Keratinocyte (primary cell): ENCODE results near the gene CHMP2A. TPM values are rescaled to one million over a fixed set of nuclear protein-coding genes. Genes with fewer than 3 reads are reported as not detected.

Experiments
- DNase-seq: peaks from one replicate; pipeline ENCODE4 v3.0.0-alpha.2; 2011; ENCODE audit warnings: low read depth, missing footprints, low spot score
- FAIRE-seq: peaks from 2 replicates; lab custom pipeline; 2011; peaks lifted over from hg19 to GRCh38; lab: Jason Lieb, UNC
- H2AFZ ChIP-seq: 2 replicates; pipeline ENCODE4 v1.6.0; 2012; ENCODE audit warnings: low read length, control low read depth, inconsistent platforms; ENCODE audit not compliant: control insufficient read depth
- H3K27ac ChIP-seq: 2 replicates; pipeline ENCODE4 v1.5.1; 2011; ENCODE audit warnings: low read length; ENCODE audit not compliant: control insufficient read depth, insufficient read depth
- H3K27me3 ChIP-seq: 3 replicates; pipeline ENCODE4 v1.6.0; 2011; ENCODE audit warnings: low read length; ENCODE audit not compliant: control insufficient read depth, insufficient read depth; ENCODE audit errors: extremely low read depth
- H3K36me3 ChIP-seq, 2 experiments: 2 replicates in 1 of 2; 3 replicates in 1 of 2; pipeline ENCODE4 v1.5.1; 2011; ENCODE audit warnings: low read length in 2 of 2, mild to moderate bottlenecking in 1 of 2; ENCODE audit not compliant: control insufficient read depth in 2 of 2, insufficient read depth in 2 of 2; ENCODE audit errors: extremely low read depth in 1 of 2
- H3K4me1 ChIP-seq: 3 replicates; pipeline ENCODE4 v1.5.1; 2011; ENCODE audit warnings: low read length; ENCODE audit not compliant: control insufficient read depth, insufficient read depth; ENCODE audit errors: extremely low read depth
- H3K4me2 ChIP-seq: 3 replicates; pipeline ENCODE4 v1.6.0; 2011; ENCODE audit warnings: low read depth, low read length; ENCODE audit not compliant: control insufficient read depth, insufficient read depth; ENCODE audit errors: extremely low read depth
- H3K4me3 ChIP-seq, 3 experiments: fragments of 200-600 bp in 1 of 3; sonication (generic) in 1 of 3; 2 replicates in 2 of 3; 3 replicates in 1 of 3; pipeline ENCODE4 v1.5.1; 2011 to 2016; ENCODE audit warnings: low read length in 3 of 3, mild to moderate bottlenecking in 3 of 3, control low read depth in 2 of 3, inconsistent platforms in 1 of 3, low read depth in 1 of 3, mixed read lengths in 1 of 3, mixed run types in 1 of 3, moderate library complexity in 1 of 3; ENCODE audit not compliant: control insufficient read depth in 2 of 3, insufficient read depth in 2 of 3; ENCODE audit errors: extremely low read depth in 1 of 3
- H3K79me2 ChIP-seq: 2 replicates; pipeline ENCODE4 v1.6.0; 2012; ENCODE audit warnings: low read length; ENCODE audit not compliant: control insufficient read depth, insufficient read depth
- H3K9ac ChIP-seq: 3 replicates; pipeline ENCODE4 v1.6.0; 2011; ENCODE audit warnings: low read length; ENCODE audit not compliant: control insufficient read depth, insufficient read depth; ENCODE audit errors: extremely low read depth
- H3K9me1 ChIP-seq: 3 replicates; pipeline ENCODE4 v1.6.0; 2011; ENCODE audit warnings: low read length; ENCODE audit not compliant: control insufficient read depth, insufficient read depth; ENCODE audit errors: extremely low read depth
- H3K9me3 ChIP-seq: 2 replicates; pipeline ENCODE4 v1.5.1; 2012; ENCODE audit warnings: low read depth, low read length; ENCODE audit not compliant: control insufficient read depth
- H4K20me1 ChIP-seq: 3 replicates; pipeline ENCODE4 v1.6.0; 2011; ENCODE audit warnings: low read length; ENCODE audit not compliant: control insufficient read depth, insufficient read depth; ENCODE audit errors: extremely low read depth
- EZH2 ChIP-seq: IDR thresholded peaks from one replicate; pipeline ENCODE4 v1.6.1; 2012; ENCODE audit warnings: inconsistent platforms, mild to moderate bottlenecking, low read length, moderate library complexity
- dilution Hi-C: fragments of 300-500 bp; cut with MboI; formaldehyde crosslinking; loops from one replicate; pipeline ENCODE4 v1.7.0; 2020; ENCODE audit warnings: low sequenced_read_pairs; ENCODE audit not compliant: extremely low pct_ligation_motif_present
- polyA plus RNA-seq, 5 experiments: library from polyadenylated mRNA; depleted of rRNA in 3 of 5; stranded (reverse) in 3 of 5; stranded (forward) in 1 of 5; unstranded in 1 of 5; fragments of >200 nt; gene quantifications; 1 replicate in 1 of 5; 2 replicates in 3 of 5; 3 replicates in 1 of 5; pipeline versions ENCODE4 v1.2.1 to v1.2.3, GENCODE V29; 2011 to 2012; ENCODE audit warnings: missing spikeins in 2 of 5, low read depth in 1 of 5, low replicate concordance in 1 of 5
- TF ChIP-seq, protein P1 (sequence below), 3 experiments: IDR thresholded peaks in 1 of 3; conservative IDR thresholded peaks in 1 of 3; optimal IDR thresholded peaks in 1 of 3; 2 replicates in 2 of 3; 3 replicates in 1 of 3; pipeline versions ENCODE3 to v1.5.1; 2011; ENCODE audit warnings: low read length in 3 of 3, mild to moderate bottlenecking in 3 of 3, moderate library complexity in 2 of 3, control low read depth in 1 of 3, inconsistent platforms in 1 of 3; ENCODE audit not compliant: insufficient read depth in 2 of 3; ENCODE audit errors: extremely low read depth in 1 of 3

CHMP2A gene
- polyA plus RNA-seq, 1 donor (not counting 4 experiments of a cell fraction or from before 2014, with no cell fraction given), result 115 TPM

DNA sequence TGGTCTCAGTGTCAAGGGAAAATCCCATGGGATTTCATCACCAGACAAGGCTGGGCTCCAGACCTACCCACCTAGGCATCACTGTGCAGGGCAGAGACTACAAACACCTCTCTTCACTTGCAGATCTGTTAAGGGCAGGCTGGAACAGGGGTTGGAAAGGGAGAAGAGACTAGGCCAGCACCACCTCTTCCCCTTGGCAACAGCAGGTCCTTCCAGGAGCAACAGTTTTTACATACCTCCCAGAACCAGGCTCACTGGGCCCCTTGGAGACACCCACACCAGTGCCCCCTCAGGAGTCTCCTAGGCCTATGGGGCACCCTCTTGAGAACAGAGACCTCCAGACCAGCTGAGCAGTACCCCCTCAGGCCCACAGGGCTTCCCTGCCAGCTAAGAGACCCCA, 6.0 kb upstream of the CHMP2A start:
- dilution Hi-C loops, result no loop called here
- Histone ChIP-seq H3K9me1 (no peaks in the 10 kb centered on the region), H3K27me3 (peaks cover 4% of the 10 kb centered on the region), H3K4me2 (no peak overlapping the region), H3K79me2 (peaks cover 22% of the 10 kb centered on the region), H2AFZ (no peak overlapping the region), H3K9ac (no peak overlapping the region), H3K27ac (no peak overlapping the region), H3K9me3 (no peaks in the 10 kb centered on the region), H4K20me1 (no peaks in the 10 kb centered on the region), H3K4me1 (peaks cover 35% of the 10 kb centered on the region), H3K36me3 (peaks cover 8 to 14% of the 10 kb centered on the region in 2 experiments), H3K4me3 (no peak overlapping the region)
- DNase-seq, result no peak
- TF ChIP-seq EZH2, result no peak
- TF ChIP-seq, protein P1, sequence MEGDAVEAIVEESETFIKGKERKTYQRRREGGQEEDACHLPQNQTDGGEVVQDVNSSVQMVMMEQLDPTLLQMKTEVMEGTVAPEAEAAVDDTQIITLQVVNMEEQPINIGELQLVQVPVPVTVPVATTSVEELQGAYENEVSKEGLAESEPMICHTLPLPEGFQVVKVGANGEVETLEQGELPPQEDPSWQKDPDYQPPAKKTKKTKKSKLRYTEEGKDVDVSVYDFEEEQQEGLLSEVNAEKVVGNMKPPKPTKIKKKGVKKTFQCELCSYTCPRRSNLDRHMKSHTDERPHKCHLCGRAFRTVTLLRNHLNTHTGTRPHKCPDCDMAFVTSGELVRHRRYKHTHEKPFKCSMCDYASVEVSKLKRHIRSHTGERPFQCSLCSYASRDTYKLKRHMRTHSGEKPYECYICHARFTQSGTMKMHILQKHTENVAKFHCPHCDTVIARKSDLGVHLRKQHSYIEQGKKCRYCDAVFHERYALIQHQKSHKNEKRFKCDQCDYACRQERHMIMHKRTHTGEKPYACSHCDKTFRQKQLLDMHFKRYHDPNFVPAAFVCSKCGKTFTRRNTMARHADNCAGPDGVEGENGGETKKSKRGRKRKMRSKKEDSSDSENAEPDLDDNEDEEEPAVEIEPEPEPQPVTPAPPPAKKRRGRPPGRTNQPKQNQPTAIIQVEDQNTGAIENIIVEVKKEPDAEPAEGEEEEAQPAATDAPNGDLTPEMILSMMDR (optimal IDR thresholded peaks at IDR 0.05 in 1 of 3, IDR thresholded peaks at IDR 0.05 in 1 of 3, conservative IDR thresholded peaks at IDR 0.05 in 1 of 3; ENCODE audit: extremely low read depth in 1 of 3, insufficient read depth in 2 of 3, low read length in 3 of 3), result no peak
- no peak for FAIRE-seq

DNA sequence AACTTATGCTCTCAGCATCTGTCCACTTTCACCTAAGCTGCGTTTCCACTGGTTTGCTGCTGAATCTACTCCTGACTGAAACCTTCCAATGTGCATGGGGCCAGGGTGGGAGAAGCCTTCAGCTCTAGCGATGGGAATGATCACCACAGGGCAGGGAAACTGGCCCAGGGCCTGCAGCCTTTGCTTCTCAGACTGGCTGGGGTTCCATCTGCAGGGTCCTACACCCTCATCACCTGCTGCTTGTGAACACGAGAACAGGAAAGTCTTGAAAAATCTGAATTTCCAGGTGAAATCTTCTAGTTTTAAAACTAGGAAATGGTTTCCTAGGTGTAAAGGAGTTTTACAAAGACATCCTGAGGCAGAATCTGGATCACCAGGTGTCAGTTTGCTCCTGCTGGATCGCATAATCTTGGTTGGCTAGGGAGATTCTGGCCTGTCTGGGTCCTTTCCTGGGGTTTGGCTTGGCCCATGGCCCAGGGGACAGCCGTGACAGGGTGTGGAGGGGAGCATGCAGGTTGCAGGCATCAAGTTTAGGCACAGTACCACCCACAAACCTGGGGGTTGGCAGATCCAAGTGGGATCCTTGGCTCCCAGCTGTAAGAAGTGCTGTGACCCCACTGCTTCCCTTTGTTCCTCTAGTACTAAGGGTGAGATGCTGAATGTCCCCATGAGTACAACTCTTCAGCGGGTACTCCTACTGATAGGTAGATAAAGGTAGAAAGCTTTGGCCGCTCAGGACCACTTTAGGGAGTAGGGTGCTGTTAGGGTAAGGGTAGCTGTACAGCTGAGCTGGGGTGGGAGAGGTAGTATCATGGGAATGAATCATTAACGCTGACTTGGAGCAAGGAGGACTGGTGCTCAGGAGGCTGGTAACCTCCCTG, 5.3 kb upstream of the CHMP2A start:
- peaks cover 4% of the 10 kb centered on the region for H3K27me3 ChIP-seq
- FAIRE-seq, result no peak
- peak overlapping the region; percentile 75 to 95 (median 92) for H3K4me3 ChIP-seq
- dilution Hi-C loops, result no loop called here
- H2AFZ ChIP-seq, result no peak overlapping the region
- H3K9me3 ChIP-seq, result no peaks in the 10 kb centered on the region
- TF ChIP-seq EZH2, result no peak
- TF ChIP-seq, protein P1 (optimal IDR thresholded peaks at IDR 0.05 in 1 of 3, IDR thresholded peaks at IDR 0.05 in 1 of 3, conservative IDR thresholded peaks at IDR 0.05 in 1 of 3; ENCODE audit: extremely low read depth in 1 of 3, insufficient read depth in 2 of 3, low read length in 3 of 3), result no peak
- H3K4me1 ChIP-seq, result peaks cover 38% of the 10 kb centered on the region
- peaks cover 12 to 17% of the 10 kb centered on the region in 2 experiments for H3K36me3 ChIP-seq
- no peaks in the 10 kb centered on the region for H3K9me1 ChIP-seq
- peaks cover 27% of the 10 kb centered on the region for H3K79me2 ChIP-seq
- peak overlapping the region; percentile 98 for H3K4me2 ChIP-seq
- no peak for DNase-seq
- peak overlapping the region; percentile 98 for H3K9ac ChIP-seq
- no peaks in the 10 kb centered on the region for H4K20me1 ChIP-seq
- peak overlapping the region; percentile 96 for H3K27ac ChIP-seq
